GM10266 (cell line): ENCODE results near the gene OCRL.

ENCODE experiments used
- DNase-seq: peaks from one replicate; pipeline ENCODE4 v3.0.0; 2012; ENCODE audit errors: extremely low spot score
- CTCF ChIP-seq: IDR thresholded peaks from 2 replicates; pipeline ENCODE4 v1.5.1; 2012; ENCODE audit warnings: mild to moderate bottlenecking, low read depth; ENCODE audit not compliant: control insufficient read depth, insufficient read depth; ENCODE audit errors: missing control alignments

Gene OCRL

GRCh38 chrX:129597905-129598304 is 57.8 kb downstream of the OCRL start:
- no peak for TF ChIP-seq CTCF

GRCh38 chrX:129599499-129599898 is 59.4 kb downstream of the OCRL start:
- TF ChIP-seq CTCF = no peak
- DNase-seq = no peak

More at GRCh38 chrX:129597905-129598304, 57.8 kb downstream of the OCRL start:
- no peak for DNase-seq

GRCh38 chrX:129599996-129600395 is 59.9 kb downstream of the OCRL start:
- TF ChIP-seq CTCF = no peak
- DNase-seq = no peak

- DNase-seq = peak; percentile 8
- peak; percentile 37 for TF ChIP-seq CTCF
These were observed 60.9 kb downstream of the OCRL start for GRCh38 chrX:129600981-129601424.

GRCh38 chrX:129606918-129607317 is 66.9 kb downstream of the OCRL start:
- peak; percentile 64 for TF ChIP-seq CTCF
- peak; percentile 25 for DNase-seq

GRCh38 chrX:129608496-129608895 is 68.4 kb downstream of the OCRL start:
- no peak for TF ChIP-seq CTCF
- no peak for DNase-seq

GRCh38 chrX:129609395-129609794 is 69.3 kb downstream of the OCRL start:
- TF ChIP-seq CTCF = no peak
- no peak for DNase-seq
